Daoy (cell line): ENCODE results near the gene DUSP5. TPM values are rescaled to one million over a fixed set of nuclear protein-coding genes. Genes with fewer than 3 reads are reported as not detected.
A peak's percentile ranks its signal among the peaks of the same experiment; 100 is the strongest.

Source experiments
- DNase-seq: peaks from one replicate; pipeline ENCODE4 v3.0.0-alpha.2; 2015; ENCODE audit warnings: low read depth
- total RNA-seq: library from RNA; depleted of rRNA; stranded (reverse); fragments of >200 nt; shearing (Covaris generic); gene quantifications from 2 replicates; pipeline ENCODE4 v1.2.3, GENCODE V29; 2014

DUSP5 gene
- total RNA-seq, 1 experiment from 2014 or later = 9.1 TPM

DNA sequence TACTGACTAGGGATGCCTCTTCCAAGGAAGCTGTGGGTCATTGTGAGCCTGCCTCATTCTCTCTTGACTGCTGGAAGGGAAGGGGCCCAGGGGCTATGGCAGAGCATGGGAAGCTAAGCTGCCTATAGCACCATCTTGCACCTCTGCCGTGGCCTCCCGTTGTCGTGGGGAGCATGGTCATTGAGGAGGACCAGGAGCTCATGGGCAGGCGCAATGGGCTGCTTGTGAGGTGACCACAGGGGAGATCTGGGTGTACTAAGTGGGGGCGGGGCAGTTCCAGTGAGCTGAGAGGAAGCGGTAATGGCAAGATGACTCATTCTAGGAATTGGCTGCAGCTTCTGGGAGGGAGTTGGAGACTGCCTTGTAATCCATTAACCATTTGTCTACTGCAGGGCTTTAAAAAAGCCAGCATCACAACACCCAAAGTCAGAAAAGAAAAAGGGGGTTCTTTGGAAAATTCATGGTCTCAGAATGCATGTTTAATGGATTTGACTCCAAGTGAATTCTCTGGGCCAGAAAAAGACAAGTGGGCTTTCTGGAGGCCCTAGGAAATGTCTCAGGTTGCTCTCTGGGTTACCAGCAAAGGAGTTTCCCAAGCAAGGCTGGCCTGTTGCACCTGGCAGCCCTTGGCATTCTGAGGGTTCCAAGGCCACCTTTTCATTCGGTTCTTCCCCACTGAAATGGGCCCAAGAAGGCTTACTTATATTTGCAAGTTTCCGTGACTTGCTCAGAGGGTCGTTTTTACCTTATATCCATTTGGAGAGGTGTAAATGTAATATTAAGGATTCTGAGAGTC, 3.6 kb downstream of the DUSP5 start:
- DNase-seq = peak; percentile 94

DNA sequence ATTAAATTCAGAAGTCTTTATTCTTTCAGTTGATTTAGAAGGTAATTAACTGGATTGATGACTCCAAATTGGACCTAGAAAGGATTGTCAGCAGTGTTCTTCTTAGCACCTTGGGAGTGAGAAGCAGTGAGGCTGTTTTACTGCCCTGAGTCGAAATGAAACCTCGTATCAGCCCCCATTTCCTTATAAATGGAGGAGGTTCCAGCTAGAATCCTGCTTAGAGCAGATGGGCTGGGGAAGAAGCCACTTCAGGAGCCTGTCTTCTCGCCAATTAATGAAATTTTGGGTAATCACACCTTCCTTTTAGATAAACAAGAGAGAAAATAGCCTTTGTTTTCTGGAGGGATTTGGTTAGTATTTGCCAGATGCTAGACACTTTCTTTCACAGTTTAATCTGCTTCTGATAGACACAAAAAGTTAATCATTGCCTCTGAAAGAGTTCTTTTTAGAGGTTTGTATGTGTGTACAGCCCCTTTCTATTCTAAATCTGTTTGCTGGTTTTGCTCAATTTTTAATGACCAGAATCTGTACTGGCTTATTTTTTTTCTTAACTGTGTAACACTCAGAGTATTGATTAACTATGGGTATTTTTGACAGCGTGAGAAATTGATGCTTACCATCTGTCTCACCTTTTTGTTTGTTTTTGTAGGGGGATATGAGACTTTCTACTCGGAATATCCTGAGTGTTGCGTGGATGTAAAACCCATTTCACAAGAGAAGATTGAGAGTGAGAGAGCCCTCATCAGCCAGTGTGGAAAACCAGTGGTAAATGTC, 4.6 kb downstream of the DUSP5 start:
- no peak for DNase-seq

DNA sequence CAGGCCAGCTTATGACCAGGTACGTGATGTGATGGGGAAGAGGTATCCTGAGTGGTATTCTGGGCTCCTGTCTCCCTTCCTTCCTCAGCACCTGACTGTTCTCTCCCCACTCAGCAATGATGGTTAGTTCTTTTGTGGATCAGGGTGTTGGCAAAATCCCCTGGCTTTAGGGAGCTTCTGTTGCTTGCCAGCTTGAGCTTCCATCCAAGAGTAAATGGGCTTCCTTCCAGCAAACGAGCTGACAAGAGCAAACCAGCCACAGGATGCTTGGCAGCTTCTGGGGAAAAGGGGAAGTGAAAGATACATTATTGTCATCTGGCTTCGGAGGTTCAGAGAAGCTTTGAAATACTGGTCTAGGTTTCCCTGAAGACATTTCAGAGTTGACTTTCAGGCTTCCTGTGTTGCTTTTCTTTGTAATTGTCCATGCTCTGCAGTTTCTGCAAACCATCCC, 5.2 kb downstream of the DUSP5 start:
- peak; percentile 57 for DNase-seq

DNA sequence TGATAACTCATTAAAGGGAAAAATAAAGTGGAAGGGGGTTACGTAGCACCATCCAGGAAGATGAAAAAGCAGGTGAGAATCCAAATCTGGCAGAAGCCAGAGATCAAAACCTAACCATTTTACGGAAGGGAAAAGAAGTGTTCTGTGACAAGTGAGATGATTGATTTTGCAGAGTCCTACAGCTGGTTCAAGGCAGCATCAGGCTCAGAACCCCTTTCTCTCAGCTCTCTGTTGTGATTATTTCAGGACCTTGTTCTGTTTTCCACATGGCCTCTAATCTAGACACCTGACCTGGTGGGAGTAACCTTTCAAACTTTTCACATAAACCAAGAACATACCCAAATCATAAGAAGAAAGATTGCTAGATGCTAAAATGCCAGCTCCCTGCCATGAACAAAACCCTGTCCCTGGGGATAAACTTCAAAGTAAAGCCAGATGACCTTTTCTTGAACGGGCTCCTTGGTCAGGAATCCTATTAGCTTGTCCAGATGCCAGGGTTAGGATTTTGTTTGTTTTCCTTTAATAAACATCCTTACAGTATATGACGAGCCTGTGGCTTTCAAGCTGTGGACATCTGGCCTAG, 5.9 kb downstream of the DUSP5 start:
- DNase-seq = no peak

DNA sequence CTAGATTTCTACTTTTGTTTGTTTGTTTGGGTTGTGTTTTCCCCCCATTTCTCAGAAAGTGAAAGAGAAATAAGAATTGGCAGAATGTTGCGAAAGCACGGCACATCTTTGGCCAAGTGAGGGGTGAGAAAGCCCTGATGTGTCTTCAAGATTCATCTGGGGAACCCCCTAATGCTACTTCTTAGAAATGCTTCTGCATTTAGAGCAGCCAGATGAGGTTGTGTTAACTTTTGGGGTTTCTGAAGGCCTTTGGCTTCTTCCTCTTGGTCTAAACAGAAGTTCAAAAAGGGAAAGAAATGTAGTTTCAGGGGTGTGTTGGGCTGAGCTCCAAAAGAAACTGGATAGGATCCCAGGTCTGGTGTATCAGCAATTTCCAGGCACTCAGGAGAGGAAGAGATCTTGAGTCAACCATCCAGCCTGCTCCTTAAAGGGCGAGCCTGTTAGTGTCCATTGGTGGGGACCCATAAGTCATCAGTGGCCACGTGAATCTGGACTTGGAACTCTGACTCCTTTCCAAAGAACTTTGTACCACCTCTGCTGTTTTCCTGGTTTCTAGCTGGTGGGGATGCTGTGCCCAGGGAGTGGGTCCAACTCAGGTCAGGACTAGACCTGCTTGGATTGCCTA, 6.5 kb downstream of the DUSP5 start:
- DNase-seq = peak; percentile 25

DNA sequence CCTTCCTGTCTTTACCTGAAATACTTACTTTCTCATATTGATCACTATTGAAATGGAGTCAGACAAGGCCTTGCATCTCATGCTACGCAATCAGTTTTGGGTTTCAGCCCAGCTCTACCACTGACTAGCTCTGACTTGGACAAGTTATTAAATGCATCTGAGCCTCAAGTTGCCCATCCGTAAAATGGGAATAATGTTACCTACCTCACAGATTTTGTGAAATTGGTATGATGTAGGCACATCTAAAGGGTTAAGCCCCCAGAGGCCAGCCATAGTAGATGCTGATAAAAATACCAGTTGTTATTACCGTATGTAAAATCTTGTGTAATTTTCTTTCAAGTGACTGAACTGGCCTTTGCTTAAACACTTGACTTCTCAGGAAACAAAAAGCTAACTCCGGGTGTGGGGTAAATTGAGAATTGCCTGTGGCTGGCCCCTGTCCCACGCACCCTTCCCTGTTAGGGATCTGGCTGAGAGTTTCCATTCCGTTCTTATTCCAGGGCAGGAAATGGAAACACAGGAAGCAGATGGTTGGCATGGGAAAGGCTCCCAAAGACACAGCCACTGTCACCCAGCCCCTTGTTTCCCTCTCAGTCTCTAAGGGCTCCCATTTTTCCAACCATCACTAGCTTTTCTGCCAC, 7.5 kb downstream of the DUSP5 start:
- DNase-seq = no peak

DNA sequence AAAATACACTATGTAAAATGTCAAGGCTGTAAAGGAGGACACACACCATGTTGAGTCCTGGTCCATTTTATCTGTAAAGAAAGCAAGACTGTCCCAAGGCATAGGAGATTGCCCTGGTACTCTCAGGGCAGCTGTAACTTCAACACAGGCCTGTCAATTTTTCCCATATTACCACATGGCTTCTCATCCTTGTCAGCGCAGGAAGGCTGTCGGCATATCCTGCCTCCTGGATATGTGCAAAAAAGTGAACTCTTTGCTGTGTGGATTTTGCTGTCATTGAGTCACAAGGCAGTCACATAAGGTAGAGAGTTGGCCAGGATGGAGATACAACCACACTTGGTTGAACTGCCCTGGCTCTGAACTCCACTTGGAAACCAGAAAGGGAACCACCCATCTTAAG, 8.7 kb downstream of the DUSP5 start:
- DNase-seq = no peak

DNA sequence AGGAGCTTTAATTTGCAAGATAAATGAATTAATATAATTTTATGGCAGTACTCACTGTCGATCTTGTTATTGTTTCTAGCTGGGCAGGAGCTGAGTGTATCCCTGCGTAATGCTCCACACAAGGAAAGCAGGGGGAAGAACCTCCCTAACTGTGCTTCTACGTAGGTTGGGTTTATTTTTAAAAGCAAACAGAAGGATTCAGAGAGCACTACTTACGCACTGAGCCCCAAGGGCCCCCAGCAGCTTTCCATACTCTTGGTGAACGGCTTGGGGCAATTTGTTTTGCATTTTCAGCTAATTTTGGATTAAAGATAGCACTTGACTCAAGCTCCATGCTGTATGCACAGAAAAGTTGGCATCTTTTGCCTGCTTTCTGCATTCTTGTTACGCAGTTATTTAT, 9.6 kb downstream of the DUSP5 start:
- DNase-seq = no peak

DNA sequence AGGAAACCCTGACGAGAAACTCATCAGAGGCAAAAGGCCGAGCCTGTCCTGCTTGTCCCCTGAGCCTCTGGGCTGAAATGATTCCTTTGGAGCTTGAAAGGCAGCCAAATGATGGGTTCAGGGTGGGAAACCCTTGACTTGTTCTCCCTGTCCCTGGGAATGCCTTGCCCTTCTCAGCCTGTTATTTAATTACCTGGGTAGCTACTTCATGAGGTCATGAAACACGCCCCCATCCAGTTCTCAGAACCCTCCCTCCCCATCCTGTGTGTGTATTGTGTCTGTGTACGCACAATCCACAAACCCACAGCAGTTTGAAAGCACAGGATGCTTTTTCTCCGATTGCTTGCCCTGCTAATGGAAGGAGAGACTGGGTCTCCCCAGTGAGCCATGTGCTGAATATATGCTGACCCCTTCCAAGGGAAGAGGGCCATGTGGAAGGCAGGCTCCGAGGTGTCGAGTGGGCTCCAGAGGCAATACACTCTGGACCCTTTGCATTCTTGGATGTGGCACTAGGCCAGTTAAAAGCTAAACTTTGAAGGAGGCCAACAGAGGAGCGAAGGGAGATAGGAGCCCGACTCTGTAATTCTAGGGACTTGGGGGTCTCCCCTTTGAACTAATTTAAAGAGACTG, 10.6 kb downstream of the DUSP5 start:
- DNase-seq = no peak

DNA sequence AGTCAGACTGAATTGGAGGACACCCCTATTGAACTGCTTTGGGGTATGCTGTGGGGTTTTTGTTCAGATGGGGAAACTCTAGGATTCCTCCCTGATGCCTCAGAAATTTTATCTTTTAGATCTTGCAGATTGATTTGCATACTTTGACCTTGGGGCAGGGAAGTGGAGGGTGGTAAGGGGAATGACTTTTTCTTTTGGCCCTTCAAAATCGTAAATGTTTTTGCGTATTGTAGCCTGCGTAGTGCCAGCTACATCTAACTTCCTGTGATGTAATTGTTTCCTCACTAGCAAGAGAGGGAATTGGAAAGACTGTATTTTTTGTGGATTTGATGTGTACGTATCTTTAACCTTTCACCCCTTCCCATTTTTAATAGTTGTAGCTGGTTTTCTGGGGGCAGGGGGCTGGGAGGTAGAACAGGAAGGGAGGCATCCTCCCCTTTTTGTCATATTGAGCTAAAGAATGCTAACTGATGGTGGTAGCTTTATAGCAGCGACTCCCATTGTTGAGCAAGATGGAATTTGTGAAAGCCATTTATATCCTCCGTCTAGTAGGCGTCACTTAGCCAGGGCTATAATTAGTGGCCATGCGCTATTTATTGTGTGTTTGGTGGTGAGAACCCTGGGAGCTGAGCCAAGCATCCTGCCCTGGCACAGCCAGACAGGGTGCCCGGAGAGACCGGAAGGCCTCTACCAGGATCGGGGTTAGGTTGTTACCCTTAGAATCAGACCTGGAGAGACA, 11.3 kb downstream of the DUSP5 start:
- DNase-seq = no peak

DNA sequence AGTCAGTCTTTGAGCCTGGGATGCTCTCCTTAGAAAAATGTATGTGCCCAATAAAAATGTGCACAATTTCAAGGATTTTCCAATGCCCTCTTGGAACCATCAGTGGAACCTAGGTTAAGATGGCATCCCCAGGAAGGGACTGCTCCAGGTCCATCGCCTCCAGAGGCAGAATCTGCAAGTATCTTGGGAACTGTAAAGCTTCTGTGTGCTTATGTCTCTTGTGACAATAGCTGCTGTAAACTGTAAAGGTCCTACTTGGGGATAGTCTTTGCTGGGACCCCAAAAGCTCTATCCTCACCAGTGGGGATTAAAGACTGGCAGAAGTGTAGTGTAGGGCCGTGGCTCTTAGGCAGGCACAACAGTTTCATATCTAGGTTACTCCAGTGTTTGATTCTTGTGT, 11.9 kb downstream of the DUSP5 start:
- no peak for DNase-seq

DNA sequence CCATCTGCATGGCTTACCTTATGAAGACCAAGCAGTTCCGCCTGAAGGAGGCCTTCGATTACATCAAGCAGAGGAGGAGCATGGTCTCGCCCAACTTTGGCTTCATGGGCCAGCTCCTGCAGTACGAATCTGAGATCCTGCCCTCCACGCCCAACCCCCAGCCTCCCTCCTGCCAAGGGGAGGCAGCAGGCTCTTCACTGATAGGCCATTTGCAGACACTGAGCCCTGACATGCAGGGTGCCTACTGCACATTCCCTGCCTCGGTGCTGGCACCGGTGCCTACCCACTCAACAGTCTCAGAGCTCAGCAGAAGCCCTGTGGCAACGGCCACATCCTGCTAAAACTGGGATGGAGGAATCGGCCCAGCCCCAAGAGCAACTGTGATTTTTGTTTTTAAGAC, 12.4 kb downstream of the DUSP5 start:
- DNase-seq = no peak

DNA sequence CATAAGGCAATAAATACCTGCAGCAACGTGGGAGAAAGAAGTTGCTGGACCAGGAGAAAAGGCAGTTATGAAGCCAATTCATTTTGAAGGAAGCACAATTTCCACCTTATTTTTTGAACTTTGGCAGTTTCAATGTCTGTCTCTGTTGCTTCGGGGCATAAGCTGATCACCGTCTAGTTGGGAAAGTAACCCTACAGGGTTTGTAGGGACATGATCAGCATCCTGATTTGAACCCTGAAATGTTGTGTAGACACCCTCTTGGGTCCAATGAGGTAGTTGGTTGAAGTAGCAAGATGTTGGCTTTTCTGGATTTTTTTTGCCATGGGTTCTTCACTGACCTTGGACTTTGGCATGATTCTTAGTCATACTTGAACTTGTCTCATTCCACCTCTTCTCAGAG, 13.0 kb downstream of the DUSP5 start:
- DNase-seq = no peak

DNA sequence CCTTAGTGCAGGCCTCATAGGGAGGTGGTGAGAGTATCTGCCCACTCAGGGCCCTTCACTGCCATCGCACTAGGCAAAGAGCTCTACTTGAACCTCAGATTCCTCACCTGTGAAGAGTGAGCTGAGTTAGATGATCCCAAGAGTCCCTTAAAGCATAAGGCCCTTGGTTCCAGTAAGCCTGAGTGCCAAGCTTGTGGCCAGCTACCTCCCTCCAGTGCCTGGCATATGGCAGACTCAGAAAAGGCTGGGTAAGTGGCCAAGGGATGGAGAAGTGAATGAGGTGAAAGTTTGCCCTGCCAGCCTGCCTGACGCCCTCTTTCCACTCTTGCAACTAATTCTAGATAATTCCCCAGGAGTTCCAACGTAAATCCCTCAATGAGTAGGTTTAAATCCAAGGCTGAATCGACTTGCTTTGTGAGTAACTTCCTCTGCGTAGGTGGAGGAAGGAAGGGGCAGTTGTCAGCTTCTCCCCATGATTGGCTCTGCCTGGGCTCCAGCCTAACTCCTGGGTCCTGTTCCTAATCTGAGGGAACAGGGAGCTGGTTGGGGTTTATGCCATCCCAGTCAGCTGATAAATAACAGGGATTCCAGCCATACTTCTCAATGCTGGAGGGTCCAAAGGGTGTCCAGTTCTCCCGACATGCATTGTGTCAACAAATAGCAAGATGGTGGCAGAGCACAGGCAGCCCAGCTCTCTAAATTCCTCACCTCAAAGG, 14.2 kb downstream of the DUSP5 start:
- DNase-seq = no peak

DNA sequence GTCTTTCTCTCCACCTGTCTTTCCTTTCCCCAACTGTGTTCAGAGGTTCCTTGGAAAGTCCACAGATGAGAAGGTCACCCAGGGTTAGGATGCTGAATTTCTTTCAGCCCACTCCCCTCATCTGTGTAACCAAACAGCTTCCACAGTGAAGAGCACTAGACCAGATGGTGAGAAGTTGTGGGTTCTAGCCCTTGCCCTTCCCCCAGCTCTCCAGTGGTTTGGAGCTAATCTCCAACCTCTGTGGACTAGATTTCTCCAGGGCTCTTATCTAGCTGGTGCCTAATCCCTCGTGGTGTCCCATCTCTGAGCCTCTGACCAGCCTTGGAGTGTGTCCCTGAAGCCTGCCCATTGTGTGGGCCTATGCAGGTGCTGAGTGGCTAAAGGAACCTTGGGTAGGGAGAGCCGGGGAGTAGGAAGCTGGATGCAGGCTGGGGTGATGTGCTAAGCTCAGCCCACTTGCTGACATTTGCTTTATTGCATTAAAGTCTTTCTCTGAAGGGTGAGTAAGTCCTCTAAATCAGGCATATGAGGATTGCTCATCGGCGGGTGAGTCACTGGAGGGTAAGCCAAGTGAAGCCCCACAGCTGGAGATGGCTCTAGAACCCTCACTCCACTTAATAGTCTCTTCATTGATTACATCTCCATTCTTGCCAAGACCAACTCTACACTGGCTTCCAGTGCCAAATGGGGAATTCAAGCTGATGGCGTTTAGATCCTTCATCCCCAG, 14.9 kb downstream of the DUSP5 start:
- peak; percentile 83 for DNase-seq

DNA sequence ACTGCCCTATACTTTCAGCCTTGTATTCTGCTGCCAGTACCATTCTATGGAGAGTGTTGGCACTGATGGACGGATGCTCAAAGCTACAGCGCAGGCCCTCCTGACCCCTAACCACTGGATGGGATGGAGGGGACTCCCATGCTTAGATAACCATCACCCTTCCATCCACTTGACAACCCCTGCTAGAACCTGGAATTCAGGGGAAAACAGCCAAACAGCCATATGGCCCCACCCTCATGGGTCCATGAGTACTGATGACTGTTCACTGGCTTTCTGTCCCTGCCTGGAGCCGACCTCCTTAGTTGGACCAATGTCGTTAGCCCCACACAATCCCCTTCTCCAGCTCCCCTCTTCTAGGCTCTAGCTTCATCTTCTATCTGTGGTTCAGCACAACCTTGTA, 16.2 kb downstream of the DUSP5 start:
- DNase-seq = no peak

DNA sequence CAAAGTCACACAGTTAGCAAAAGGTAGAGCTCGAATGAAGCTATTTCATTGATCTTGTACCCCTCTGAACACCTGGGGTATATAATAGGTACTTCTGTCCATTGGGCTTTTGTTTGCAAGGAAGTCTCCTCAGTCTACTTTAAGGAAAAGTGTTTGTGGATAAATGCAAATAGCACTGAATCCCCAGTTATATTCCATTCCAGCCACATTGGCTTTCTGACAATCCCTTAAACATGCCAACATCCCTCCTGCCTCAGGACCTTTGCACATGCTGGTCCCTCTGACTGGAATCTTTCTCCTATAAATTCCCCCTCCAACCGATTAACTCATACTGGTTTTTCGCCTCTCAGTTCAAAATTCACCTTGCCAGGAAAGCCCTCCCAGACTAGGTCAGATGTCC, 17.1 kb downstream of the DUSP5 start:
- no peak for DNase-seq

DNA sequence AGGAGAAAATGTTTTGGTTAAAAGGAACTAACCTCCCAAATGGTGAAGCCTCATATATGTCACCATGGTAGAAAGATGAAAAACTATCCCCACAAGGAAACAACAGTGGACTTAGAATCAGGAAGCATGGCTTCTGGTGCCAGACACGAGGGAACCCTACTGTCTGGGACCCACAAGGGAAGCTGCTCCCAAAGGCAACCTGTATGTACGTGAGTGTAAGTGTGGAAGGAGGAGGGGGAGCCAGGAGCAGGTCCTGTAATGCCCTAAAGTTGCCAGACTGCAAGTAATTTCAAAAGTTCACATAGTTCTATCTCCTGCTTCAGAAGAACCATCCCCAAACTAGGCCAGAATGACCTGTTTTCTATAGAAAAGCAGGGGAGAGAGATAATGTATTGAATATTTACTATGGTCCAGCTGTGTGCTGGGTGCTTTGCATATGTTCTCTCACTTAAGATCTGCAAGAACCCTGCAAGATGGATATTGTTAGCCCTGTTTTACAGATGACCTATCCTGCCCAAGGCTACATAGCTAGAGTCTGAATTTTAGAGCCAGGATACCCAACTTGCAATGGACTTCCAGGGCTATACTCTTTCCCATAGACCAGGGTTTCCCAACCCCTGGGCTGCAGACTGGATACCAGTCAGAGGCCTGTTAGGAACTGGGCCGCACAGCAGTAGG, 19.2 kb downstream of the DUSP5 start:
- DNase-seq = no peak
